ENCODE results near the gene THSD4. TPM values are rescaled to one million over a fixed set of nuclear protein-coding genes. Genes with fewer than 3 reads are reported as not detected.

THSD4 gene
- total and polyA plus RNA-seq, 9 of the 15 experiments (the other 6 are each of a cell fraction or from before 2014, with no cell fraction given) = 0.04 TPM; not detected in 5

DNA sequence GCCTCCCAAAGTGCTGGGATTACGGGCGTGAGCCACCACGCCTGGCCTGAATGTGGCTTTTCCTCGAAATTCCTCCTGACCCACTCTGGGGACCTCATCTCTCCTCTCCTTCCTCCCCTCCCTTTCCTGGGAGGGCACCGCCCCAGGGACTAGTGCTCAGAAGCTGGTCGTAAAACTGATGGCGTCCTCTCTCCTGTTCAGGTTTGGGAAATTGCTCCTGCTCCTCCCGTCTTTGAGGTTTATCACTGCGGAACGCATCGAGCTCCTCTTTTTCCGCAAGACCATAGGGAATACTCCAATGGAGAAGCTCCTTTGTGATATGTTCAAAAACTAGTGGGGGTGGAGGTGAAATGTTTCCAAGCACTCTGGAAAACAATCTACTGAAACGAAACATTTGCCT lies 702.1 kb downstream of the THSD4 start:
- no peaks in the 10 kb centered on the region for H3K79me2 ChIP-seq (ENCODE audit: control insufficient read depth, insufficient read depth, low read length)
- no peak overlapping the region for H3K9ac ChIP-seq (ENCODE audit: insufficient read depth in 1 of 2, low read depth in 2 of 2, low read length in 2 of 2)
- no peak overlapping the region for H3K4me3 ChIP-seq
- in situ Hi-C loops (cut with MboI) (no loop called here), intact Hi-C loops (cut with micrococcal nuclease) (no loop called here)
- no peaks in the 10 kb centered on the region for H3K4me1 ChIP-seq (replicated peaks in 1 of 2; ENCODE audit: control insufficient read depth in 2 of 2, insufficient read depth in 2 of 2, low read length in 2 of 2)
- ChIA-PET CTCF (ENCODE audit: low intra/inter-chr PET ratio) (no interaction called here), POLR2A (no interaction called here)
- H2AFZ ChIP-seq (ENCODE audit: low read depth, low read length) = no peak overlapping the region
- TF ChIP-seq PML (IDR thresholded peaks at IDR 0.05; ENCODE audit: low read length) = no peak
- TF ChIP-seq MYC (IDR thresholded peaks at IDR 0.05; ENCODE audit: low read depth, low read length) = no peak
- TF ChIP-seq MYC (CRISPR knock-in tag; IDR thresholded peaks at IDR 0.05; ENCODE audit: borderline replicate concordance, low read depth) = no peak
- TF ChIP-seq, protein P1, sequence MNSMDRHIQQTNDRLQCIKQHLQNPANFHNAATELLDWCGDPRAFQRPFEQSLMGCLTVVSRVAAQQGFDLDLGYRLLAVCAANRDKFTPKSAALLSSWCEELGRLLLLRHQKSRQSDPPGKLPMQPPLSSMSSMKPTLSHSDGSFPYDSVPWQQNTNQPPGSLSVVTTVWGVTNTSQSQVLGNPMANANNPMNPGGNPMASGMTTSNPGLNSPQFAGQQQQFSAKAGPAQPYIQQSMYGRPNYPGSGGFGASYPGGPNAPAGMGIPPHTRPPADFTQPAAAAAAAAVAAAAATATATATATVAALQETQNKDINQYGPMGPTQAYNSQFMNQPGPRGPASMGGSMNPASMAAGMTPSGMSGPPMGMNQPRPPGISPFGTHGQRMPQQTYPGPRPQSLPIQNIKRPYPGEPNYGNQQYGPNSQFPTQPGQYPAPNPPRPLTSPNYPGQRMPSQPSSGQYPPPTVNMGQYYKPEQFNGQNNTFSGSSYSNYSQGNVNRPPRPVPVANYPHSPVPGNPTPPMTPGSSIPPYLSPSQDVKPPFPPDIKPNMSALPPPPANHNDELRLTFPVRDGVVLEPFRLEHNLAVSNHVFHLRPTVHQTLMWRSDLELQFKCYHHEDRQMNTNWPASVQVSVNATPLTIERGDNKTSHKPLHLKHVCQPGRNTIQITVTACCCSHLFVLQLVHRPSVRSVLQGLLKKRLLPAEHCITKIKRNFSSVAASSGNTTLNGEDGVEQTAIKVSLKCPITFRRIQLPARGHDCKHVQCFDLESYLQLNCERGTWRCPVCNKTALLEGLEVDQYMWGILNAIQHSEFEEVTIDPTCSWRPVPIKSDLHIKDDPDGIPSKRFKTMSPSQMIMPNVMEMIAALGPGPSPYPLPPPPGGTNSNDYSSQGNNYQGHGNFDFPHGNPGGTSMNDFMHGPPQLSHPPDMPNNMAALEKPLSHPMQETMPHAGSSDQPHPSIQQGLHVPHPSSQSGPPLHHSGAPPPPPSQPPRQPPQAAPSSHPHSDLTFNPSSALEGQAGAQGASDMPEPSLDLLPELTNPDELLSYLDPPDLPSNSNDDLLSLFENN (IDR thresholded peaks at IDR 0.05; ENCODE audit: low read depth in 2 of 2, low read length in 2 of 2) = no peak
- no peak for TF ChIP-seq CHD2 (IDR thresholded peaks at IDR 0.05; ENCODE audit: low read depth, low read length)
- no peak for TF ChIP-seq IFI16 (CRISPR knock-in tag; IDR thresholded peaks at IDR 0.05)
- H3K9me3 ChIP-seq (replicated peaks; ENCODE audit: control insufficient read depth, insufficient read depth, low read depth, low read length) = 0 out of 2 replicates have a peak, but pooled peaks cover 3% of the 10 kb centered on the region
- no peak for DNase-seq (ENCODE audit: extremely low read depth in 1 of 4, low spot score in 3 of 4)
- no peak overlapping the region for H3K4me2 ChIP-seq (ENCODE audit: insufficient read depth, low read length)
- no peak for ATAC-seq
- 16% methylated on average over 8 of the region's 13 CpGs for WGBS (ENCODE audit: insufficient coverage, low coverage, missing lambda C conversion rate)
- H3K36me3 ChIP-seq (ENCODE audit: control insufficient read depth, insufficient read depth, low read length) = no peaks in the 10 kb centered on the region
- BruUV-seq (replicated peaks) = no TSS peak
- H3K27ac ChIP-seq (ENCODE audit: extremely low read depth, low read depth, low read length) = no peak overlapping the region
- H3K27me3 ChIP-seq (ENCODE audit: control insufficient read depth in 2 of 2, insufficient read depth in 2 of 2, low read length in 2 of 2) = peaks cover 16 to 51% of the 10 kb centered on the region in 2 experiments; a peak in 4 of 5 replicates
- FAIRE-seq = no peak
- no peaks in the 10 kb centered on the region; the same call in none of the 2 replicates for H4K20me1 ChIP-seq (replicated peaks; ENCODE audit: control insufficient read depth, insufficient read depth, low read length)
- H3K9me1 ChIP-seq (ENCODE audit: control insufficient read depth, insufficient read depth, low read length) = no peaks in the 10 kb centered on the region
